Astrocyte (in vitro differentiated cells and primary cell): ENCODE results near the gene SAFB2.

Experiments
- CTCF ChIP-seq: IDR thresholded peaks from 2 replicates; pipeline ENCODE4 v1.5.1; 2011; ENCODE audit warnings: low read depth, mild to moderate bottlenecking, inconsistent platforms, low read length, moderate library complexity; ENCODE audit not compliant: insufficient read depth
- EZH2 ChIP-seq: IDR thresholded peaks from 2 replicates; pipeline ENCODE4 v1.6.1; 2012; ENCODE audit warnings: mild to moderate bottlenecking, low read length, inconsistent platforms; ENCODE audit not compliant: insufficient read depth

DNA sequence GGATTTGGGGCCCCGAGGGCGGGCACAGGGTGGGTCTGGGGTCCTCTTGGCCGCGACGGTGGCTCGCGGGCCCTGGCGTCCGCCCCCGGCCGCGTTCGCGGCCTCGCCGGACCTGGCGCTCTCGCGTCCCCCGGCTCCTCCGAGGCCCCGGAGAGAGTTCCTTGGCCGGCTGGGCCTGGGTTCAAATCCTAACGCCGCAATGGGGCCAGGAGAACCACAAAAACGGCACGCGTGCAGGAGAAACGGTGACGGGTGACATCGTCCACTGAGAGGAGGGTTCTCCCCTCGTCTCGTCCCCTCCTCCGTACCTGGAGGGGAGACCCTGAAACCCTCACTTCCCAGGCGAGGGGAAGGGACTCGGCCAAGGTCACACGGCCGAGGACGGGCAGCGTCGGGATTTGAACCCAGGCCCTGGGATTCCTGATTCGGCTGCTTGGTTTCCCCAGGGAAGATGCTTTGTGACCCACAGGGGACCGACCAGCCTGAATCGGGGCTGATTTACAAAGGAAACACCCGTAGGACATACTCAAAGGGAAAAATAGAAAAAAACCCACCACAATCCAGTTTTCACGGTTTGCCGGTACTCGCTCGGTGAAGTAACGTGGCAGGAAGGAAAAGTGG, 931 bp upstream of the SAFB2 start:
- TF ChIP-seq CTCF, result no peak
- no peak for TF ChIP-seq EZH2
